Liver (tissue), 9 donors: ENCODE data around the gene CTU1. TPM values are rescaled to one million over a fixed set of nuclear protein-coding genes. Genes with fewer than 3 reads are reported as not detected.

Experiments used
- DNase-seq: peaks from one replicate; pipeline ENCODE4 v3.0.0-alpha.2; 2017; ENCODE audit warnings: low spot score
- H3K27ac ChIP-seq, 2 donors: one replicate each; pipeline ENCODE4 v1.7.0; 2013; ENCODE audit warnings: inconsistent platforms in 2 of 2, low read length in 2 of 2, control low read depth in 1 of 2, low read depth in 1 of 2, mild to moderate bottlenecking in 1 of 2
- H3K27me3 ChIP-seq, 4 donors: one replicate each; pipeline versions ENCODE4 v1.6.1 to v1.7.0; 2013; ENCODE audit warnings: low read length in 3 of 4, inconsistent platforms in 1 of 4, mild to moderate bottlenecking in 1 of 4, moderate library complexity in 1 of 4; ENCODE audit not compliant: control insufficient read depth in 4 of 4, insufficient read depth in 4 of 4
- H3K36me3 ChIP-seq, 4 donors: one replicate each; pipeline versions ENCODE4 v1.6.1 to v1.7.0; 2013; ENCODE audit warnings: low read length in 3 of 4, mild to moderate bottlenecking in 3 of 4, low read depth in 1 of 4, moderate library complexity in 1 of 4; ENCODE audit not compliant: control insufficient read depth in 4 of 4, insufficient read depth in 3 of 4
- H3K4me1 ChIP-seq, 4 donors: one replicate each; pipeline versions ENCODE4 v1.6.1 to v1.7.0; 2013; ENCODE audit warnings: low read length in 3 of 4, mild to moderate bottlenecking in 3 of 4, moderate library complexity in 1 of 4; ENCODE audit not compliant: control insufficient read depth in 4 of 4, insufficient read depth in 4 of 4
- H3K4me3 ChIP-seq, 3 donors: one replicate each; pipeline versions ENCODE4 v1.6.1 to v1.7.0; 2013; ENCODE audit warnings: low read length in 3 of 3, control low read depth in 1 of 3, low read depth in 1 of 3, mild to moderate bottlenecking in 1 of 3
- H3K9ac ChIP-seq, 2 donors: one replicate each; pipeline ENCODE4 v1.7.0; 2013; ENCODE audit warnings: low read length in 2 of 2, mild to moderate bottlenecking in 2 of 2, moderate library complexity in 2 of 2, control low read depth in 1 of 2, low read depth in 1 of 2
- H3K9me3 ChIP-seq, 4 donors: one replicate each; pipeline versions ENCODE4 v1.6.1 to v1.7.0; 2013; ENCODE audit warnings: low read length in 3 of 4; ENCODE audit not compliant: control insufficient read depth in 4 of 4
- EGR1 ChIP-seq, 2 donors: IDR thresholded peaks; 2 replicates each; pipeline ENCODE4 v1.6.1; 2016 to 2018; ENCODE audit warnings: antibody characterized with exemption in 2 of 2, low read depth in 2 of 2
- GABPA ChIP-seq, 2 donors: IDR thresholded peaks in 1 of 2; conservative IDR thresholded peaks in 1 of 2; 2 replicates each; pipeline ENCODE4 v1.6.1; 2016; ENCODE audit warnings: antibody characterized with exemption in 2 of 2, mild to moderate bottlenecking in 1 of 2, moderate library complexity in 1 of 2
- HNF4A ChIP-seq, 2 donors: conservative IDR thresholded peaks; 2 replicates each; pipeline ENCODE4 v1.6.1; 2016; ENCODE audit warnings: antibody characterized with exemption in 2 of 2, mild to moderate bottlenecking in 2 of 2
- JUND ChIP-seq, 2 donors: IDR thresholded peaks; 2 replicates each; pipeline ENCODE4 v1.6.1; 2016; ENCODE audit warnings: antibody characterized with exemption in 2 of 2
- NR2F2 ChIP-seq: IDR thresholded peaks from 2 replicates; pipeline ENCODE4 v1.6.1; 2016; ENCODE audit warnings: antibody characterized with exemption
- RAD21 ChIP-seq, 2 donors: IDR thresholded peaks; 2 replicates each; pipeline ENCODE4 v1.6.1; 2016; ENCODE audit warnings: antibody characterized with exemption in 2 of 2, mild to moderate bottlenecking in 2 of 2
- RXRA ChIP-seq, 2 donors: IDR thresholded peaks; 2 replicates each; pipeline ENCODE4 v1.6.1; 2017 to 2018; ENCODE audit warnings: antibody characterized with exemption in 2 of 2, mild to moderate bottlenecking in 1 of 2
- SP1 ChIP-seq: IDR thresholded peaks from 2 replicates; pipeline ENCODE4 v1.6.1; 2018; ENCODE audit warnings: antibody characterized with exemption, mild to moderate bottlenecking
- TAF1 ChIP-seq: conservative IDR thresholded peaks from 2 replicates; pipeline ENCODE4 v1.6.1; 2016; ENCODE audit warnings: antibody characterized with exemption, mild to moderate bottlenecking
- YY1 ChIP-seq: IDR thresholded peaks from 2 replicates; pipeline ENCODE4 v1.6.1; 2016; ENCODE audit warnings: antibody characterized with exemption, mild to moderate bottlenecking
- WGBS: extraction: QIAGEN DNeasy Blood & Tissue Kit; methylation state at CpG from one replicate; pipeline ENCODE4 v1.1.7; 2013; 5-methylcytosine and 5-hydroxymethylcytosine counted together
- polyA plus RNA-seq, 2 donors: library from polyadenylated mRNA; stranded (reverse) in 1 of 2; unstranded in 1 of 2; fragments of 200-250 nt in 1 of 2; fragments of >200 nt in 1 of 2; fragmentation: Nextera tagmentation in 1 of 2; extraction: Ambion mirVana in 1 of 2; gene quantifications; one replicate each; pipeline versions ENCODE4 v1.2.1 to v1.2.3, GENCODE V29; 2013 to 2015
- total RNA-seq, 2 donors: library from RNA; depleted of rRNA; stranded (reverse); fragments of >200 nt; gene quantifications; one replicate each; pipeline ENCODE4 v1.2.3, GENCODE V29; 2014
- TF ChIP-seq, protein P1 (sequence below): IDR thresholded peaks from 2 replicates; pipeline ENCODE4 v1.6.1; 2016; ENCODE audit warnings: antibody characterized with exemption
- TF ChIP-seq, protein P2 (sequence below): IDR thresholded peaks from 2 replicates; pipeline ENCODE4 v1.6.1; 2016; ENCODE audit warnings: antibody characterized with exemption
- TF ChIP-seq, protein P3 (sequence below): fragments of 150-350 bp; IDR thresholded peaks from 2 replicates; pipeline ENCODE4 v1.5.1; 2017; ENCODE audit warnings: improper control_type of control experiment, low read depth, low read length; ENCODE audit not compliant: missing input control
- TF ChIP-seq, protein P4 (sequence below): IDR thresholded peaks from 2 replicates; pipeline ENCODE4 v1.6.1; 2016; ENCODE audit warnings: antibody characterized with exemption, mild to moderate bottlenecking
- TF ChIP-seq, protein P5 (sequence below): IDR thresholded peaks from 2 replicates; pipeline ENCODE4 v1.6.1; 2016; ENCODE audit warnings: antibody characterized with exemption
- donor health status: healthy.
- donor health status: healthy.
- donor health status: healthy.
- donor health status: healthy.
- donor health status: healthy.

Gene CTU1
- total and polyA plus RNA-seq, 4 donors = 0.19 to 3.7 (median 2.5) TPM

DNA sequence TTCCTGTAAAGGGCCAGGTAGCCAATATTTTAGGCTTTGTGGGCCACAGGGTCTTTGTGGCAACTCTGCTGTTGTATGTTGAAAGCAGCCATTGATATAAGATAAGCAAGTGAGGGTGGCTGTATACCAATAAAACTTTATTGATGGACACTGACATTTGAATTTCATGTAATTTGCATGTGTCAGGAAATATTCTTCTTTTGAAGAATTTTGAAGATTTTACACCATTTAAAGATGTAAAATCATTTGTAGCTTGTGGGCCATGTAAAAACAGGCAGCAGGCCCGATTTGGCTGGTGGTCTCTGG, 2.4 kb upstream of the CTU1 start:
- no peaks in the 10 kb centered on the region for H3K9me3 ChIP-seq
- H3K27ac ChIP-seq = no peak overlapping the region
- H3K9ac ChIP-seq = no peak overlapping the region
- TF ChIP-seq NR2F2 = no peak
- TF ChIP-seq, protein P1, sequence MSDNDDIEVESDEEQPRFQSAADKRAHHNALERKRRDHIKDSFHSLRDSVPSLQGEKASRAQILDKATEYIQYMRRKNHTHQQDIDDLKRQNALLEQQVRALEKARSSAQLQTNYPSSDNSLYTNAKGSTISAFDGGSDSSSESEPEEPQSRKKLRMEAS = no peak
- H3K36me3 ChIP-seq = no peaks in the 10 kb centered on the region
- H3K4me3 ChIP-seq = no peak overlapping the region
- no peaks in the 10 kb centered on the region for H3K27me3 ChIP-seq
- peaks cover 6 to 18% (median 15%) of the 10 kb centered on the region in 4 donors for H3K4me1 ChIP-seq
- DNase-seq = no peak
- WGBS = 65% methylated on average over 1 of the region's 1 CpG

DNA sequence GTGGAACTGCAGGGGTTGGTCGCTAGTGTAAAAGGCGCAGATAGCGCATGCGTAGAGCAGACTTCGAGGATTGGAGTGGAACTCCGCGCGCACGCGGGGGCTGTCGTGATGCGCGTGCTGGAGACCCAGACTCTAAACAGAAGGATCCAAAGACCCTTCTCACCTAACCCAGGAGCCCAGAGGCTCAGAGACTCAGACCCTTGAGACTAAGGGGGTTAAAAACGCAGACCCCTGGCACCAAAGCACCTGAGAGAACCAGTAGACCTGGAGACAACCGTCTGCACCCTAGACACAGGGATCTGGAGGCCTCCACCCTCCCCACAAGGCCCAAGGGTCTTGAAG, 567 bp upstream of the CTU1 start:
- no peak overlapping the region for H3K9ac ChIP-seq
- peaks cover 6 to 18% (median 15%) of the 10 kb centered on the region in 4 donors for H3K4me1 ChIP-seq
- TF ChIP-seq SP1 (no peak), YY1 (no peak), RAD21 (IDR thresholded peaks at IDR 0.05) (no peak), HNF4A (conservative IDR thresholded peaks at IDR 0.05) (no peak), GABPA (IDR thresholded peaks at IDR 0.05 in 1 of 2, conservative IDR thresholded peaks at IDR 0.05 in 1 of 2) (no peak)
- TF ChIP-seq, protein P1 = no peak
- TF ChIP-seq, protein P2, sequence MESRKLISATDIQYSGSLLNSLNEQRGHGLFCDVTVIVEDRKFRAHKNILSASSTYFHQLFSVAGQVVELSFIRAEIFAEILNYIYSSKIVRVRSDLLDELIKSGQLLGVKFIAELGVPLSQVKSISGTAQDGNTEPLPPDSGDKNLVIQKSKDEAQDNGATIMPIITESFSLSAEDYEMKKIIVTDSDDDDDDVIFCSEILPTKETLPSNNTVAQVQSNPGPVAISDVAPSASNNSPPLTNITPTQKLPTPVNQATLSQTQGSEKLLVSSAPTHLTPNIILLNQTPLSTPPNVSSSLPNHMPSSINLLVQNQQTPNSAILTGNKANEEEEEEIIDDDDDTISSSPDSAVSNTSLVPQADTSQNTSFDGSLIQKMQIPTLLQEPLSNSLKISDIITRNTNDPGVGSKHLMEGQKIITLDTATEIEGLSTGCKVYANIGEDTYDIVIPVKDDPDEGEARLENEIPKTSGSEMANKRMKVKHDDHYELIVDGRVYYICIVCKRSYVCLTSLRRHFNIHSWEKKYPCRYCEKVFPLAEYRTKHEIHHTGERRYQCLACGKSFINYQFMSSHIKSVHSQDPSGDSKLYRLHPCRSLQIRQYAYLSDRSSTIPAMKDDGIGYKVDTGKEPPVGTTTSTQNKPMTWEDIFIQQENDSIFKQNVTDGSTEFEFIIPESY = no peak
- TF ChIP-seq, protein P3, sequence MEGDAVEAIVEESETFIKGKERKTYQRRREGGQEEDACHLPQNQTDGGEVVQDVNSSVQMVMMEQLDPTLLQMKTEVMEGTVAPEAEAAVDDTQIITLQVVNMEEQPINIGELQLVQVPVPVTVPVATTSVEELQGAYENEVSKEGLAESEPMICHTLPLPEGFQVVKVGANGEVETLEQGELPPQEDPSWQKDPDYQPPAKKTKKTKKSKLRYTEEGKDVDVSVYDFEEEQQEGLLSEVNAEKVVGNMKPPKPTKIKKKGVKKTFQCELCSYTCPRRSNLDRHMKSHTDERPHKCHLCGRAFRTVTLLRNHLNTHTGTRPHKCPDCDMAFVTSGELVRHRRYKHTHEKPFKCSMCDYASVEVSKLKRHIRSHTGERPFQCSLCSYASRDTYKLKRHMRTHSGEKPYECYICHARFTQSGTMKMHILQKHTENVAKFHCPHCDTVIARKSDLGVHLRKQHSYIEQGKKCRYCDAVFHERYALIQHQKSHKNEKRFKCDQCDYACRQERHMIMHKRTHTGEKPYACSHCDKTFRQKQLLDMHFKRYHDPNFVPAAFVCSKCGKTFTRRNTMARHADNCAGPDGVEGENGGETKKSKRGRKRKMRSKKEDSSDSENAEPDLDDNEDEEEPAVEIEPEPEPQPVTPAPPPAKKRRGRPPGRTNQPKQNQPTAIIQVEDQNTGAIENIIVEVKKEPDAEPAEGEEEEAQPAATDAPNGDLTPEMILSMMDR = peak; percentile 15
- no peak for DNase-seq
- H3K36me3 ChIP-seq = peaks cover 2 to 5% (median 4%) of the 10 kb centered on the region in 4 donors
- peak overlapping the region; percentile 53 to 95 (median 64) for H3K4me3 ChIP-seq
- H3K9me3 ChIP-seq = no peaks in the 10 kb centered on the region
- H3K27ac ChIP-seq = peak overlapping the region in 1 of 2 donors; percentile 25
- 4% methylated on average over 15 of the region's 15 CpGs for WGBS
- H3K27me3 ChIP-seq = no peaks in the 10 kb centered on the region

DNA sequence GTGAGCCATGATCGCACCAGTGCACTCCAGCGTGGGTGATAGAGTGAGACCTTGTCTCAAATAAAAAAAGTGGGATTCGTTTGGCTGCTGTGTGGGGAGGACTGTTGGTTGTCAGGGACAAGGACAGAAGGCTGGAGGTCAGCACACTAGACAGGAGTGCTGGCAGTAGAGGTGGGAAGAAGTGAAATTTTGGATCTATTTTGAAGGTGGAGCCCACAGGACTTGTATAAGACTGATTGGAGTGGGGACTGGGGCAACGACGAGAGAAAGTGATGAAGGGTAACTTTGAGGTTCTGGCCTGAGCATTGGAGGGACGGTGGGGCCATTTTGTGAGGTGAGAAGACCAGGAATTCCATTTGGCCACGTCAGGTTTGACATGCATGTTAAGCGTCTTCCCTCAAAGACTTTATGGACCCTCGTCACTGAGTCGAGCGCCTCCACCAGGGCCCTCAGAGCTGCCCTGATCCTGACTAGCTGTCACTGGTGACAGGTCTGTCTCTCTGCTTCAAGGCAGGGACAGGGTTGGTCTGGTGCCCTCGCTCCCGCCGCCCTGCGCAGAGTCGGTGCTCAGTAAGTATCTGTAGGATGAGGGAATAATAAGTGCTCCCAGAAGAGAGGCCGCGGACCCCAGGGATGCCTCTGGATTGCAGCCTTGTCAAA, 673 bp downstream of the CTU1 start:
- Histone ChIP-seq H3K9ac (peak overlapping the region; percentile 21 to 42), H3K27me3 (no peaks in the 10 kb centered on the region), H3K36me3 (peaks cover 3 to 9% (median 5%) of the 10 kb centered on the region in 4 donors), H3K9me3 (no peaks in the 10 kb centered on the region), H3K27ac (peak overlapping the region; percentile 34 to 47), H3K4me3 (peak overlapping the region; percentile 75 to 95 (median 84)), H3K4me1 (peaks cover 6 to 17% (median 14%) of the 10 kb centered on the region in 4 donors)
- 23% methylated on average over 18 of the region's 18 CpGs for WGBS
- no peak for DNase-seq
- TF ChIP-seq EGR1 (IDR thresholded peaks at IDR 0.05; ENCODE audit: low read depth in 2 of 2) = no peak
- TF ChIP-seq, protein P4, sequence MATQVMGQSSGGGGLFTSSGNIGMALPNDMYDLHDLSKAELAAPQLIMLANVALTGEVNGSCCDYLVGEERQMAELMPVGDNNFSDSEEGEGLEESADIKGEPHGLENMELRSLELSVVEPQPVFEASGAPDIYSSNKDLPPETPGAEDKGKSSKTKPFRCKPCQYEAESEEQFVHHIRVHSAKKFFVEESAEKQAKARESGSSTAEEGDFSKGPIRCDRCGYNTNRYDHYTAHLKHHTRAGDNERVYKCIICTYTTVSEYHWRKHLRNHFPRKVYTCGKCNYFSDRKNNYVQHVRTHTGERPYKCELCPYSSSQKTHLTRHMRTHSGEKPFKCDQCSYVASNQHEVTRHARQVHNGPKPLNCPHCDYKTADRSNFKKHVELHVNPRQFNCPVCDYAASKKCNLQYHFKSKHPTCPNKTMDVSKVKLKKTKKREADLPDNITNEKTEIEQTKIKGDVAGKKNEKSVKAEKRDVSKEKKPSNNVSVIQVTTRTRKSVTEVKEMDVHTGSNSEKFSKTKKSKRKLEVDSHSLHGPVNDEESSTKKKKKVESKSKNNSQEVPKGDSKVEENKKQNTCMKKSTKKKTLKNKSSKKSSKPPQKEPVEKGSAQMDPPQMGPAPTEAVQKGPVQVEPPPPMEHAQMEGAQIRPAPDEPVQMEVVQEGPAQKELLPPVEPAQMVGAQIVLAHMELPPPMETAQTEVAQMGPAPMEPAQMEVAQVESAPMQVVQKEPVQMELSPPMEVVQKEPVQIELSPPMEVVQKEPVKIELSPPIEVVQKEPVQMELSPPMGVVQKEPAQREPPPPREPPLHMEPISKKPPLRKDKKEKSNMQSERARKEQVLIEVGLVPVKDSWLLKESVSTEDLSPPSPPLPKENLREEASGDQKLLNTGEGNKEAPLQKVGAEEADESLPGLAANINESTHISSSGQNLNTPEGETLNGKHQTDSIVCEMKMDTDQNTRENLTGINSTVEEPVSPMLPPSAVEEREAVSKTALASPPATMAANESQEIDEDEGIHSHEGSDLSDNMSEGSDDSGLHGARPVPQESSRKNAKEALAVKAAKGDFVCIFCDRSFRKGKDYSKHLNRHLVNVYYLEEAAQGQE = no peak
- TF ChIP-seq JUND (IDR thresholded peaks at IDR 0.05) = no peak
- TF ChIP-seq, protein P5, sequence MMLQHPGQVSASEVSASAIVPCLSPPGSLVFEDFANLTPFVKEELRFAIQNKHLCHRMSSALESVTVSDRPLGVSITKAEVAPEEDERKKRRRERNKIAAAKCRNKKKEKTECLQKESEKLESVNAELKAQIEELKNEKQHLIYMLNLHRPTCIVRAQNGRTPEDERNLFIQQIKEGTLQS = no peak
- TF ChIP-seq SP1 = no peak
- TF ChIP-seq RAD21 (IDR thresholded peaks at IDR 0.05) = no peak
- TF ChIP-seq RXRA (IDR thresholded peaks at IDR 0.05) = no peak
- no peak for TF ChIP-seq TAF1
- TF ChIP-seq NR2F2 = no peak
- TF ChIP-seq YY1 = no peak
